Small intestine (tissue), 7 donors: ENCODE measurements around the gene TUBGCP2. TPM values are rescaled to one million over a fixed set of nuclear protein-coding genes. Genes with fewer than 3 reads are reported as not detected.

Source experiments
- DNase-seq, 2 donors: peaks; one replicate each; pipeline versions ENCODE4 v3.0.0 to v3.0.0-alpha.2; 2013
- FAIRE-seq: peaks from 2 replicates; lab custom pipeline; 2012; peaks lifted over from hg19 to GRCh38; lab: Jason Lieb, UNC
- H3K27ac ChIP-seq, 3 donors: one replicate each; pipeline ENCODE4 v1.5.1; 2013; ENCODE audit warnings: low read length in 2 of 3, mild to moderate bottlenecking in 2 of 3, control low read depth in 1 of 3, inconsistent platforms in 1 of 3, low read depth in 1 of 3, moderate library complexity in 1 of 3
- H3K27me3 ChIP-seq, 3 donors: one replicate each; pipeline ENCODE4 v1.6.1; 2013; ENCODE audit warnings: low read length in 3 of 3, inconsistent platforms in 1 of 3; ENCODE audit not compliant: control insufficient read depth in 3 of 3, insufficient read depth in 3 of 3
- H3K36me3 ChIP-seq, 3 donors: one replicate each; pipeline ENCODE4 v1.6.1; 2013; ENCODE audit warnings: low read length in 3 of 3, inconsistent platforms in 1 of 3, low read depth in 1 of 3, mild to moderate bottlenecking in 1 of 3, moderate library complexity in 1 of 3; ENCODE audit not compliant: control insufficient read depth in 3 of 3, insufficient read depth in 2 of 3
- H3K4me1 ChIP-seq, 3 donors: one replicate each; pipeline ENCODE4 v1.6.1; 2013; ENCODE audit warnings: low read length in 2 of 3, inconsistent platforms in 1 of 3, low read depth in 1 of 3, mild to moderate bottlenecking in 1 of 3, moderate library complexity in 1 of 3; ENCODE audit not compliant: control insufficient read depth in 3 of 3, insufficient read depth in 2 of 3
- H3K4me3 ChIP-seq, 3 donors: one replicate each; pipeline ENCODE4 v1.5.1; 2013; ENCODE audit warnings: low read length in 3 of 3, control low read depth in 1 of 3, inconsistent platforms in 1 of 3, low read depth in 1 of 3, mild to moderate bottlenecking in 1 of 3, moderate library complexity in 1 of 3
- H3K9me3 ChIP-seq, 2 donors: one replicate each; pipeline ENCODE4 v1.6.1; 2013; ENCODE audit warnings: low read depth in 1 of 2, low read length in 1 of 2; ENCODE audit not compliant: control insufficient read depth in 2 of 2, insufficient read depth in 1 of 2
- WGBS, 3 donors: extraction: QIAGEN DNeasy Blood & Tissue Kit; methylation state at CpG; one replicate each; pipeline ENCODE4 v1.1.7; 2013; 5-methylcytosine and 5-hydroxymethylcytosine counted together
- polyA plus RNA-seq, 4 donors: library from polyadenylated mRNA; stranded (reverse) in 3 of 4; unstranded in 1 of 4; fragments of 200-250 nt in 3 of 4; fragments of 120-200 nt in 1 of 4; gene quantifications; one replicate each; pipeline versions ENCODE4 v1.2.1 to v1.2.3, GENCODE V29; 2013
- donor health status: healthy with polysubstance abuse.
- donor health status: control.
- donor health status: control.
- donor health status: Bipolar disorder and iron deficiency.
- donor health status: healthy.

The TUBGCP2 gene
- polyA plus RNA-seq, 4 donors = 43.1 to 173 (median 88.4) TPM

- Histone ChIP-seq H3K27ac (peak overlapping the region in 2 of 3 donors; percentile 13 to 50), H3K9me3 (no peaks in the 10 kb centered on the region), H3K27me3 (no peaks in the 10 kb centered on the region), H3K36me3 (no peaks in the 10 kb centered on the region), H3K4me1 (peaks cover 0 to 32% (median 4%) of the 10 kb centered on the region in 3 donors), H3K4me3 (peak overlapping the region in 1 of 3 donors; percentile 17)
- 4 to 8% (median 5%) methylated on average over 26 to 27 of the region's 27 CpGs for WGBS, 3 donors
- DNase-seq (peak; percentile 76 to 80), FAIRE-seq (no peak)
Measured at GRCh38 chr10:133257489-133258065, 51.1 kb downstream of the TUBGCP2 start.

GRCh38 chr10:133255323-133255722 lies 53.3 kb downstream of the TUBGCP2 start:
- H3K4me1 ChIP-seq = peaks cover 0 to 17% (median 0%) of the 10 kb centered on the region in 3 donors
- DNase-seq (no peak), FAIRE-seq (no peak)
- H3K4me3 ChIP-seq = no peak overlapping the region
- H3K36me3 ChIP-seq = no peaks in the 10 kb centered on the region
- no peaks in the 10 kb centered on the region for H3K9me3 ChIP-seq
- no peak overlapping the region for H3K27ac ChIP-seq
- no peaks in the 10 kb centered on the region for H3K27me3 ChIP-seq
- WGBS, 3 donors = 91 to 95% (median 92%) methylated on average over 15 of the region's 15 CpGs

DNA sequence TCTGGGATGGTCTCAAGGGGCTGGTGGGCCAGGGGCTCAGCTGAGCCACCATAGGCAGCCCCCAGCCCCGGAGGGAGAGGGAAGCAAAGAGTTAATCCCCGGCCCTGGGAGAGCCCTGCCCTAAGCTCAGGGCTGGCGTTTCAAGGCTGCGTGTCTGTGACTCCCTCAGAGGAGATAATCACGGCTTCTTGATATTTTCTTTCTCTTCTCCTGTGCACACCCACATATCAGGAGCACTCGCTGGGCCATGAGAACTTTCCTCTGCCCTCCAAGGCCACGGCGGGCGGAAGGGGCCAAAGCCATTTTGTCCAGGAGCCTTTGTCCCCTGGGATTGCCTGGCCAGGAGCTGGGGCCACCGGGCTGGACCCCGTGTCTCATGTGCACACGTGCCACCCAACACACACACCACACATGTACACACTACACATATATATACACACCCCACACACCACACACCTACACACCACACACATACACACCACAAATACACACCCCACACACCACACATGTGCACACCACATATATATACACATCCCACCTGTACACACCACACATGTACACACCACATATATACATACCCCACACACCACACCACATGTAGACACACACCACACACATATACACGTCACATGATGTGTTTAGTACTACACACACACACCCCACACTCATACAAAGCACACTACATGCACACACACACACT lies 54.1 kb downstream of the TUBGCP2 start:
- H3K27me3 ChIP-seq = no peaks in the 10 kb centered on the region
- H3K4me1 ChIP-seq = peaks cover 0 to 17% (median 0%) of the 10 kb centered on the region in 3 donors
- FAIRE-seq (no peak), DNase-seq (no peak)
- 41 to 57% (median 44%) methylated on average over 13 of the region's 13 CpGs for WGBS, 3 donors
- no peaks in the 10 kb centered on the region for H3K9me3 ChIP-seq
- H3K36me3 ChIP-seq = no peaks in the 10 kb centered on the region
- no peak overlapping the region for H3K27ac ChIP-seq
- H3K4me3 ChIP-seq = no peak overlapping the region

DNA sequence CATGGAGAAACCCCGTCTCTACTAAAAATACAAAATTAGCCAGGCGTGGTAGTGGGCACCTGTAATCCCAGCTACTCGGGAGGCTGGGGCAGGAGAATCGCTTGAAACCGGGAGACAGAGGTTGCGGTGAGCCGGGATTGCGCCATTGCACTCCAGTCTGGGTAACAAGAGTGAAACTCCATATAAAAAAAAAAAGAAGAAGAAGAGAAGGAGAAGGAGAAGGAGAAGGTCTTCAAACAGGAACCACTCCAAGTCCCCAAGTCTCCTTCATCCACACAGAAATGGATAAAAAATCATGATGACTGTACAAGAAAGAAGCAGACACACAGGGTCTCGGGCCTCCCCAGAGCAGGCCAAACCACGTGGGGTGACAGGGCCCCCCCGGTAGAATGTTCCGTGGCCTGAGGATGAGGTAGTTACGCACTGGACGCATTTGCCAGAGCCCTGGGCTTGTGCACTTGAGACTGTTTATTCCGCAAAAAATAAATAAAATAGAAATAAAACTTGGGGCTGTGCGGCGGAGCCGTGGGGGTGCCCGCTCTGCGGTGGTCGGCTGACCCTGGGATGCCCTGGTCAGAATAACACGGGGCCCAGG lies 55.2 kb downstream of the TUBGCP2 start:
- DNase-seq = no peak
- H3K9me3 ChIP-seq = no peaks in the 10 kb centered on the region
- H3K27ac ChIP-seq = no peak overlapping the region
- H3K4me3 ChIP-seq = no peak overlapping the region
- H3K27me3 ChIP-seq = no peaks in the 10 kb centered on the region
- H3K36me3 ChIP-seq = no peaks in the 10 kb centered on the region
- 80 to 89% (median 85%) methylated on average over 22 of the region's 22 CpGs for WGBS, 3 donors
- no peak for FAIRE-seq
- peaks cover 0 to 17% (median 0%) of the 10 kb centered on the region in 3 donors for H3K4me1 ChIP-seq

DNA sequence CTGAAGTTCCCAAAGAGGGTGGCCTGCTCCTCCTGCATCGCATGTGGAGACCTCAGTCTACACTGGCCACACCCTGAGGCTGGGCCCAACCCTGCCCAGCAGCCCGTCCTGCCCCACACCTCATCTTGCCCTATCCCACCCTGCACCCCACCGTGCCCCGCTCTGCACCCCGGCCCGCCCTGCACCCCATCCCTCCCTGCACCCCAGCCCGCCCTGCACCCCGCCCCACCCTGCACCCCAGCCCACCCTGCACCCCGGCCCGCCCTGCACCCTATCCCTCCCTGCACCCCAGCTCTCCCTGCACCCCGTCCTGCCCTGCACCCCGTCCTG lies 56.5 kb downstream of the TUBGCP2 start:
- Histone ChIP-seq H3K27ac (no peak overlapping the region), H3K36me3 (no peaks in the 10 kb centered on the region), H3K9me3 (no peaks in the 10 kb centered on the region), H3K27me3 (peaks cover 0 to 2% (median 0%) of the 10 kb centered on the region in 3 donors), H3K4me3 (no peak overlapping the region), H3K4me1 (peaks cover 0 to 9% (median 0%) of the 10 kb centered on the region in 3 donors)
- no peak for FAIRE-seq
- WGBS, 3 donors = 49 to 77% (median 53%) methylated on average over 10 to 12 of the region's 12 CpGs
- no peak for DNase-seq

DNA sequence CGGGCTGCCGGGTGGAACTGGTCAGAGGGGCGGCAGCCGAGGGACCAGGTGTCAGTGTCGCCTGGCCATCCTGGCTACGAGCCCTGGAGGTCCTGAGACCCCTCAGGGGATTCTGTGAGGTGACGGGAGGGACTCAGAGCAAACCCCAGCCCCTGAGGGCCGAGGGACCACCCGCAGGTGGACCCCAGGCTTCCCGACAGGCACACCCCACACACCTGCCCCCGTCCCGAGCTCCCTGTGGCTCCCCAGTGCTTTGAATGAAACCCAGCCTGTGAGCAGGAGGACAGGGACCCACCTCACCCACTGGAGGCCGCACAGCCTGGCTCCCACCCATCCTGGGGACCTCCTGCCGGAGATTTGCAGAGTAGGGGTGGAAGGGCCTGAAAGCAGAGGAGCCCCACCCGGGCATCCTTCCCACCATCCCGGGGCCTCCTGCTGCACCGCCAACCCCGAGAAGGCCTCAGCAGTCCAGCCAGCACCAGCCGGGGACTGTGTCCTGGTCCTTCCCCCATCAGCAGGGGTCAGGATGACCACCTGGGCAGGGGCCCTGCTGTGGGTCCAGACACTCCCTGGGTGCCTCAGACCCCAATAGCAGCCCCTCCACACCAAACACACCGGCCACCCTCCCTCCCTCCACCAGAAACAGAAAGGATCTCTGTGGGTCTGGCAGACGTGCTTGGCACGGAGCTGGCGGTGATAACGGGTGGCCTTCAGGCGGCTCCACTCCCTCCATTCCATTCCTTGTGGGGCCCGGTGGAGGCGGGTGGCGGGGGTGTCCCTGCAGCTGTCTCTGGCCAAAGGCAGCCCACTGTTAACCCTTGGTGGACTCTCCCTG lies 57.1 kb downstream of the TUBGCP2 start:
- H3K27ac ChIP-seq = no peak overlapping the region
- 45 to 60% (median 57%) methylated on average over 27 to 28 of the region's 28 CpGs for WGBS, 3 donors
- DNase-seq = no peak
- no peak overlapping the region for H3K4me3 ChIP-seq
- H3K4me1 ChIP-seq = peaks cover 0 to 12% (median 0%) of the 10 kb centered on the region in 3 donors
- H3K36me3 ChIP-seq = no peaks in the 10 kb centered on the region
- FAIRE-seq = no peak
- no peaks in the 10 kb centered on the region for H3K9me3 ChIP-seq
- peaks cover 0 to 2% (median 0%) of the 10 kb centered on the region in 3 donors for H3K27me3 ChIP-seq

DNA sequence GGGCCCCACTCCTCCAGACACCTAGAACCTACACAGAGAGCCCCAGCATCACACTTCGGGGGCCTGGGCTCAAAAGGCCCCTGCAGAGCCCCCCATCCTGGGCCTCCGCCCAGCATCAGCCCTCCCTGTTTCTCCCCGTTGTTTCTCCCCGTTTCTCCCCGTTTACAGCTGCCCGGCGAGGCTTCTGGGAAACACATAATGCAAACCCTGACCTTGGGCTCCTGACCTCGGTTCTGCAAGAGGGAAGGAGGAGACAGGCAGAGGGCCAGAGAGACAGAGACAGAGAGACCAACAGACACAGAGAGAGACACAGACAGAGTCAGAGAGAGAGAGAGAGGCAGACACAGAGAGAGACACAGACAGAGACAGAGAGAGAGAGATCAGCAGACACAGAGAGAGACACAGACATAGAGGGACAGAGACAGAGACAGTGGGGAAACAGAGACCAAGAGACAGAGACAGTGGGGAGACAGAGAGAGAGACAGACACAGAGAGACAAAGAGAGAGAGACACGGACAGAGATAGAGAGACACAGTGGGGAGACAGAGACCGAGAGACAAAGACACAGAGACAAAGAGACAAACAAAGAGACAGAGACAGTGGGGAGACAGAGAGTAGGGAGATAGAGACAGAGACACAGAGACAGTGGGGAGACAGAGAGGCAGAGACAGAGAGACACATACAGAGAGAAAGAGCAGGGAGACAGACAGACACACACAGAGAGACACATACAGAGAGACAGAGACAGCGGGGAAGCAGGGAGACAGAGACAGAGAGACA lies 58.5 kb downstream of the TUBGCP2 start:
- no peak for FAIRE-seq
- DNase-seq = no peak
- no peaks in the 10 kb centered on the region for H3K9me3 ChIP-seq

More for the DNA sequence above, 58.5 kb downstream of the TUBGCP2 start:
- Histone ChIP-seq H3K36me3 (no peaks in the 10 kb centered on the region), H3K4me1 (peaks cover 0 to 27% (median 0%) of the 10 kb centered on the region in 3 donors), H3K27ac (no peak overlapping the region), H3K4me3 (no peak overlapping the region), H3K27me3 (peaks cover 0 to 2% (median 0%) of the 10 kb centered on the region in 3 donors)
- 35 to 51% (median 40%) methylated on average over 11 of the region's 11 CpGs for WGBS, 3 donors
